Measurements from ENCODE around the gene PODN. TPM values are rescaled to one million over a fixed set of nuclear protein-coding genes. Genes with fewer than 3 reads are reported as not detected.

Gene PODN, protein sequence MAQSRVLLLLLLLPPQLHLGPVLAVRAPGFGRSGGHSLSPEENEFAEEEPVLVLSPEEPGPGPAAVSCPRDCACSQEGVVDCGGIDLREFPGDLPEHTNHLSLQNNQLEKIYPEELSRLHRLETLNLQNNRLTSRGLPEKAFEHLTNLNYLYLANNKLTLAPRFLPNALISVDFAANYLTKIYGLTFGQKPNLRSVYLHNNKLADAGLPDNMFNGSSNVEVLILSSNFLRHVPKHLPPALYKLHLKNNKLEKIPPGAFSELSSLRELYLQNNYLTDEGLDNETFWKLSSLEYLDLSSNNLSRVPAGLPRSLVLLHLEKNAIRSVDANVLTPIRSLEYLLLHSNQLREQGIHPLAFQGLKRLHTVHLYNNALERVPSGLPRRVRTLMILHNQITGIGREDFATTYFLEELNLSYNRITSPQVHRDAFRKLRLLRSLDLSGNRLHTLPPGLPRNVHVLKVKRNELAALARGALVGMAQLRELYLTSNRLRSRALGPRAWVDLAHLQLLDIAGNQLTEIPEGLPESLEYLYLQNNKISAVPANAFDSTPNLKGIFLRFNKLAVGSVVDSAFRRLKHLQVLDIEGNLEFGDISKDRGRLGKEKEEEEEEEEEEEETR
- not detected in 2 replicates for total RNA-seq (2014; rRNA removed; shearing (Covaris generic))

DNA sequence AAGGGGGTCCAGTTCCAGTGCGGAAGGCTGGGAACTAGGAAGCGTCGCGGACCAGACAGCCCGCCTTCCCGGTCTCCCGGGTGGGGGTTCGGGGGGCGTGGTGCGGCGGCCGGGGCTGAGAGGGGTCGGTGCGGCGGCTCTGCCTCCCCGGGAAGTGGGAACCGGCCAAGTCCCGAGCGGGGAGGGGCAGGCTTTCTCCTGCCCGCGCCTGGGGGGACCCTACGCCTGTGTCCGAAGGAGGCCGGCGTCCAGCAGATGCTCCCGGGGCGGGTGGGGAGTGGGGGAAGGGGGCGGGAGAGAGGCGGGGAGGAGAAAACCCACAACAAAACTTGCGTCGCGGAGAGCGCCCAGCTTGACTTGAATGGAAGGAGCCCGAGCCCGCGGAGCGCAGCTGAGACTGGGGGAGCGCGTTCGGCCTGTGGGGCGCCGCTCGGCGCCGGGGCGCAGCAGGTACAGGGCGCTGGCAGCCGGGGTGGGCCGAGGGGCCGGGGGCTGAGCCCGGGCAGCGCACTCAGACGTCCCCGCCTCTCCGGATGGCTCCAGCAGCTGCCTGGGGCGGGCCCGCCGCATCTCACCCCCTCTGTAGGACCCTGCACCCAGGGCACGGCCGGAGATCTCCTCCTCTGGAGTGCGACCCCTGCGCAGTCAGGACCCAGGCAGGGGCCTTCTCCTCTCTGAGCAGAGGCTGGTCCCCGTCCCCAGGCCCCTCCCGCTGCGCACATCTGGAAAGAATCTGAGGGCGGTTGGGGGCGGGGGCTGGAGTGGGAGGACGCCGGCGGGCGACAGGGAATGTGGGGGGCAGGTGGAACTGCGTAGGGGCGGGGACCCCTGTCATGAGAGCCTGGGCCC lies at the start of gene PODN:
TSS of gene PODN (plus strand) at position 355 of the 849 bp plus-strand sequence. CDS start 7,643 bp downstream, outside the sequence.
- in situ Hi-C loops (cut with HindIII; ENCODE audit: low sequenced_read_pairs): no loop called here
- DNase-seq (ENCODE audit: low spot score): no peak

DNA sequence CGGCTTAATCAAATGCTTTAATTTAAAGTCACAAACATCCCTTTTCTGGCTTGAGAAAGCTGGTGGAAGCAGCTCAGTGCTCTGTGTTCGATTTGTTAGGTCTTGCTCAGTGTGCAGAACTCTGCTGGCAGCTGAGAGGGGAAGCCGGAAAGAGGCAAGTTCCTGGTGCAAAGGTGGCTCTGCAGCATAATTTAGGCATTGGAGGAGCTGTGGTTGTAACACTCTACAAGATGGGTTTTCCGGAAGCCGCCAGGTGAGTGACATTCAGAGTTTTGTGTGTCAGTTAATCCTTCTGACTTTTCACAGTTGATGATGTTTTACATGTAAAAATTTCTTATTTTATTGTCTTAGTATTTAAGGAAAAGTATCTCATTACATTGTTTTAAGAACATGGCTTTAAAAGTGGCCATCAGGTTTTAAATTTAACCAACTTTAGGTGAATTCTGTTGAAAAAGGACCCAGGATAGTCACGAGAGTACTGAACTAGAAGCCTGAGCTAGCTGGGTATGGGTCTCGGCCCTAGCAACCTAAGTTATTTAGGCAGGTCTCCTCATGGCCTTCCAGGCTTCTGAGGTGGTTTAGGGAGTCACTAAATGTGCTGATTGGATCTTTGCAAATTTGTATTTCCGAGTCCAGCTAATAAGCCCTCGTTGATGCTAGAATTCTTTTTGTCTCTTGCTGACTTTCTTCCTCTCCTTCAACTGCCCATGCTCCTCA lies 47.1 kb upstream of the PODN start:
- peak; percentile 88 for DNase-seq (ENCODE audit: low spot score)
- in situ Hi-C loops (cut with HindIII; ENCODE audit: low sequenced_read_pairs): no loop called here

DNA sequence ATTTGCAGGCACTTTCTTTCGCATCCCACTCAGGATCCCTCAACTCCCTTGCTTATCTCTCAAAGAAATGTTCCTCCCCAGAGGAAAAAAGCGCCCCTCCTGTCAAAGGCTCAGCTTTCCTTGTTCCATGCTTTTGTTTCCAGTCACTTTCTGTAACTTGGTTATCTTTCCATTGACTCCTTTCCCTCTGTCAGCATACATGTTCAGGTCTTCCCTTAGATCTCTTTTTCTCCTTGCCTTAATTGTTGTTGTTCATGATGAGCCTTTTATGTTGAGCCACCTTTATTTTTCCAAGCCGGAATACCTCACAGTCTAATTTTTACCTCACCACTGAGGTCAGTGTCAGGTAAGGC lies 46.5 kb upstream of the PODN start:
- DNase-seq (ENCODE audit: low spot score): no peak
- in situ Hi-C loops (cut with HindIII; ENCODE audit: low sequenced_read_pairs): no loop called here

DNA sequence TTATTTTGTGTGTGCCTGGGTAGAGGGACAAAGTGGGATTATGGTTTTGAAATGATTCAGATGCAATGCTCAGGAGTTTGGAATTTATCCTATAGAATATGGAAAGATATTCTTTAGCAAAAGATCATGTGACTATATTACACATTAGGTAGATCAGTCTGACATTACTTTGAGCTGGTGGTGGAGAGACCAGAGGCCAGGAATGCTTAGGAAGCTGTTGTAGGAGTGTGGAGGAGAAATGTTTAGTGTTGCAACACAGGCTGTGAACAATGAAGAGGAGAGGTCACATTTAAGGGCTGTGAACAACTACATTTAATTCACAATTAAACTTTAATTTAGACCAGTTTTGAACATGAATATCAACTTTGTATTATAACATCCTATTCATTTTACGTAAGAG lies 45.3 kb upstream of the PODN start:
- DNase-seq (ENCODE audit: low spot score): no peak
- in situ Hi-C loops (cut with HindIII; ENCODE audit: low sequenced_read_pairs): no loop called here

DNA sequence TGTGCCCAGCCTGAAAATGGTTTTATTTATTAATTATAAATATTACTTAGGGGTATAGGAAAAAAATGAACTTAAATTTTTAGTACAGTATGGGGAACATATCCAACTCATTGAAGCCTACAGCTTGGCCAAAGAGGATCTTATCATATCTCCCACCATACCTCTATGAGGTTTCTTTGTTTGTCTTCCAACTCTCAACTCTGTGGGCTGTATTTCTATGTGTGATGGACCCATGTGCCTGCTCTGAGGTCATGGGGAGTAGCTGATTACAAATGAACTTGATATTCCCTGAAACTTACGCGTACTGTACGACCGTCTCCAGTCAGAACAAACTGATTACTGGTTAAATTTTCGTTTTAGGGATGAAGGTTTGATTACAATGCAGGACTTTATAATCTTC lies 41.4 kb upstream of the PODN start:
- in situ Hi-C loops (cut with HindIII; ENCODE audit: low sequenced_read_pairs): no loop called here
- DNase-seq (ENCODE audit: low spot score): no peak

DNA sequence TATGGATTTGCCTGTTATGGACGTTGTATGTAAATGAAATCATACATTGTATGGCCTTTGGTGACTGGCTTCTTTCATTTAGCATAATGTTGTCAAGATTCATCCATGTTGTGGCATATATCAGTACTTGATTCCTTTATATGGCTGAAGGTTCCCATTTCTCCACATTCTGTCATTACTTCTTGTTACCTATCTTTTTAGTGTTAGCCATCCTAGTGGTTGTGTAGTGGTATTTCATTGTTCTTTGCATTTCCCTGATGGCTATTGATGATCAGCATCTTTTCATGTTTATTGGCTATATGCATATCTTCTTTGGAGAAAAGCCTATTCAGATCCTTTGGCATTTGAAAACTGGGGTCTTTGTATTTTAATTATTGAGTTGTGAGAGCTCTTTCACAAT lies 39.8 kb upstream of the PODN start:
- in situ Hi-C loops (cut with HindIII; ENCODE audit: low sequenced_read_pairs): no loop called here
- no peak for DNase-seq (ENCODE audit: low spot score)

DNA sequence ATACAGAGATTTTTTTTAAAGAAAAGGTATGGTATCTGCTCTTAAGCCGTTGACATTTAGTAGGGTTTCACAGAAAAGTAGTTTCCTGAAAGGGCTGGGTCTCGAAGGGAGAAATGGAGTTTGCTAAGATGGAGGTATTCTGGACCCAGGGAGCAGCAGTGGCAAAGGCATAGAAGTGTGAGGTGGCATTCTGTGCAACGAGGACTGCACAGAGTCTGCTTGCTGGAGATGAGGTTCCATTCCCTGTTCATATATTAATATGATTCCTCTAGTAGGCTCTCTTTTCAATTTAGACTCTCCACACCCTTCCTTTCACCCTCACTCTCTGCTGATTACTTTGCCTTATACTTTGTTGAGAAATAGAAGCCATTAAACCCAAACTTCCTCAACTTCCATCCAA lies 38.5 kb upstream of the PODN start:
- in situ Hi-C loops (cut with HindIII; ENCODE audit: low sequenced_read_pairs): no loop called here
- DNase-seq (ENCODE audit: low spot score): no peak

DNA sequence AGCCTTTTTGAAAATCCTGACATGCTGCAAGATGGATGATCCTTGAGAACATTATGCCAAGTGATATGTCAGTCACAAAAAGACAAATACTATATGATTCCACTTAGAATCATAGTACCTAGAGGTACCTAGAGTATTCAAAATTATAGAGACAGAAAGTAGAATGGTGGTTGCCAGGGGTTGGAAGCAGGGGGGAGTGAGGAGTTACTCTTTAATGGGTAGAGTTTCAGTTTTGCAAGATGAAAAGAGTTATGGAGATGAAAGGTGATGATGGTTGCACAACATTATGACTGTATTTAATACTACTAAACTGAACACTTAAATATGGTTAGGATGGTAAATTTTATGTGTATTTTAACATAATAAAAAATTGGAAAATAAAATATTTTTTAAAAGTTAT lies 37.9 kb upstream of the PODN start:
- no peak for DNase-seq (ENCODE audit: low spot score)
- in situ Hi-C loops (cut with HindIII; ENCODE audit: low sequenced_read_pairs): no loop called here

DNA sequence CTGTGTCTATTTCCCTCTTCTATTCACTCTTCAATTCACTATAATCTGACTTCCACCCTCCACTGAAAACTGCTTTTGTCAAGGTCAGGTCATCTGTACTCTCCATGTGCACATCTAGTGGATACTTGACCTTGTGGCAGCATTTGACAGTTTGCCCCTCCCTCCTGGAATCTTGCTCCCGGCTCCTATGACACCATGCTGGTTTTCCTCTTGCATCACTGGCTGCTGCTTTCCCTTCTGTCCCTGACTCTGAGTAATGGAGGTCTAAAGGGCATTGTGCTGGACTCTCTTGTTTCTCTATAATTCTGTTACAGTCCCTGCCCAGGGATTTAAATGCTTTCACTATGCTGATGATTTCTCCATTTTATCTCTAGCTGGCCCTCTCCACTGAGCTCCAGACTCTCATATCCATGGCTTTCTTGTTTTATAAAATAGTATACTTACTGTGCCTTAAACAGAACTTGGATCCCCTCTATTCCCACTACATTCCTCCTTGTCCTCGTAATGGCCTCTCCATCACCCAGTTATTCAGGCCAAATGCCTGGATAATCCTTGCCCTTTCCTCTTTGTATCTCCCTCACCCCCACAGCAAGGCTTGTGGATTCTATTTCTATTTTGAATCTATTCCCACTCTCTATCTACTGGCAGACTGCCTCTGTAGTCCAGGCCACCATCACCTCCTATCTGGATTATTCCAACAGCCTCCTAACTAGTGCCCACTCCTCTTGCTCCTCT lies 36.8 kb upstream of the PODN start:
- in situ Hi-C loops (cut with HindIII; ENCODE audit: low sequenced_read_pairs): no loop called here
- DNase-seq (ENCODE audit: low spot score): peak; percentile 21

DNA sequence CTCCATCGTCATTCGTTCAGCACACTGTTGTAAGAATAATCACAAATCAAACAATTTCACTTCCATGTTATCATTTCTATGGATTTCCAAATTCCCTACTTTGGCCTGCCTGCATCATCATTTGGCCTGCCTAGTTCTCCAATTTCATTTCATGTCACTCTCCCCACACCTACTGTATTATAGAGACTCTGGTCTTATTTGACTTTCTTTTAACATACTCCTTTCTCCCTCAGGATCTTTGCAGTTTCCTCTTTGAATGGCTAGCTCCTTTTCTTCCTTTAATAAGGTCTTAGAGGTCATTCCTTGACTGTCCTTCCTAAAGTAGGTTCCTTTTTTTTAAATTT lies 36.3 kb upstream of the PODN start:
- DNase-seq (ENCODE audit: low spot score): no peak
- in situ Hi-C loops (cut with HindIII; ENCODE audit: low sequenced_read_pairs): no loop called here

DNA sequence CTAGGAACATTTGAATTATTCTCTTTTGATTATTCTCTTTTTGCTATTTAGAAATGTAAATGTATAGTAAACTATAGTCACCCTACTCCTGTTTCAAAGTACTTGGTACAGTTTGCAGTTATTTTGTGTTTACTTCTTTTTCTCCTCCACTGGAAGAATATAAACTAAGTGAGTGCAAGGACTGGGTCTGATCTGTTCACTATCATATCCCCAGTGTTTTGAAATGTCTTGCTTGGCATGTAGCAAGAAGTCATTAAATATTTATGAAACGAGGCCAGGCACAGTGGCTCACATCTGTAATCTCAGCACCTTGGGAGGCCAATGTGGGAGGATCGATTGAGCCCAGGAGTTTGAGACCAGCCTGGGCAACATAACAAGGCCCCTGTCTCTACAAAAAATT lies 35.8 kb upstream of the PODN start:
- no peak for DNase-seq (ENCODE audit: low spot score)
- in situ Hi-C loops (cut with HindIII; ENCODE audit: low sequenced_read_pairs): no loop called here

DNA sequence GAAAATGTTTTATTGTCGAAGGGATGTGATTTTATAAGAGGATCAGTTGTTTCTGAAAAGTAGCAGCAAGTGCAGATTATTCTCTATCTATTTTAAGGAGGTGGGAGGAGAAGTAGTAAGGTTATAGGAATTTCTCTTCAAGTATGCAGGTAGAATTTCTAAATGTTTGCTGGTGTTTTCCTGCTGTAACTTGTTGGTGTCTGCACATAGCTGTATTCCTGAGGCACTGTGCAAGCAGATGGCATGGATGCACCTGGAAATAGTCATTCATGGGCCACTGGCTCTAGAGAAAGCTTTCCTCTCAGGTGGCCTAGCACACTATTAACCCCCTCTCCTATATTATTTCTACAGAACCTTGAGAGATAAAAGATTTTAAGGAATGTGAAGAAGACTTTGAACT lies 30.3 kb upstream of the PODN start:
- no peak for DNase-seq (ENCODE audit: low spot score)
- in situ Hi-C loops (cut with HindIII; ENCODE audit: low sequenced_read_pairs): no loop called here

DNA sequence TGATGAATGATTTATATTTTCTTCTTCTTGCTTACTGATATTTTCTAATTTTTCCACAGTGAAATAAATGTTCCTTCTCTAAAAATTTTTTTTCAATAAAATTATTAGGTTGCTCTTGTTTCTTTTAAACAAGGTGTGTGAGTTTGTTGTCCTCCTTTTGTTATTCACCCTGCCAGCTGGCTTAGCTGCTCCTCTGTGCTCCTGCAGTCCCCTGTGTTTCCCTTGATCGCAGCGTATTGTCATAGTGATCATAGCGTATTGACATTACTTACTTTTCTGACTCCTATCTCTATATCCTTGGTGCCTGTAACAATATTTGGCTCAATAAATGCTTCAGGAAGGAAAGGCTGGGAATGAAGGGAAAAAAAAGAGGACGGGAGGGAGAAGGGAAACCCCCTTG lies 24.9 kb upstream of the PODN start:
- DNase-seq (ENCODE audit: low spot score): no peak
- in situ Hi-C loops (cut with HindIII; ENCODE audit: low sequenced_read_pairs): no loop called here

DNA sequence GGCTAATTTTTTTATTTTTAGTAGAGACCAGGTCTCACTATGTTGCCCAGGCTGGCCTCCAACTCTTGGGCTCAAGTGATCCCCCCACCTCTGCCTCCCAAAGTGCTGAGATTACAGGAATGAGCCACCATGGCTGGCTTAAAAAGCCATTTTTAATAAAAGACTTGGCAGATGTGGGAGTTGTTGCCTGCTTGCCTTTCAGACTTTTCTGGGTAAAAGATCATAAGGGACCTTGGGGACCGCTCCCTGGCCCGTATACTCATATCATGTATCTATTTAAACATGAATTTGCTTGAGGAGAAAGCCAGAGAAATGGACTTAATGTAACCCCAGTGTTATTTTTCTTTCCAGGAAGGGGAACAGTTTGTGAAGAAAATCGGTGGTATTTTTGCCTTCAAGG lies 23.4 kb upstream of the PODN start:
- DNase-seq (ENCODE audit: low spot score): no peak

DNA sequence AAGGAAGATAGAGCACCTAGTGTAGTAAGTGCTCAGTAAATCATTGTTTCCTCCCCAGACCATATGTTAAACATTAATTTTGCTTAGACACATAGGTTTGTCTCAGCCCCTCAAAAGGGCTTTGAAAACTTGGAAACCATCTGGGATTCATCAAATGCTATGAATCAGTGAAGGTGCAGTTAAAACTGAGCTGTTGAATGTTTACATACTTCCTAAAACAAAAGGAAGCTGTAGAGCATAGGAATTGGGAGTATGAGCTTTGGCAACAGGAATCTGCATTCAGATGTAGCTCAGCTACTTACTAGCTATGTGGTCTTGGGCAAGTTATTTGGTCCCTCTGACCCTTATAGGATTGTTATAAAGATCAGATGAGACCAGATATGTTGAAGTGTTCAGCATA lies 18.7 kb upstream of the PODN start:
- in situ Hi-C loops (cut with HindIII; ENCODE audit: low sequenced_read_pairs): no loop called here
- DNase-seq (ENCODE audit: low spot score): no peak

More for the DNA sequence above, 23.4 kb upstream of the PODN start:
- in situ Hi-C loops (cut with HindIII; ENCODE audit: low sequenced_read_pairs): no loop called here

DNA sequence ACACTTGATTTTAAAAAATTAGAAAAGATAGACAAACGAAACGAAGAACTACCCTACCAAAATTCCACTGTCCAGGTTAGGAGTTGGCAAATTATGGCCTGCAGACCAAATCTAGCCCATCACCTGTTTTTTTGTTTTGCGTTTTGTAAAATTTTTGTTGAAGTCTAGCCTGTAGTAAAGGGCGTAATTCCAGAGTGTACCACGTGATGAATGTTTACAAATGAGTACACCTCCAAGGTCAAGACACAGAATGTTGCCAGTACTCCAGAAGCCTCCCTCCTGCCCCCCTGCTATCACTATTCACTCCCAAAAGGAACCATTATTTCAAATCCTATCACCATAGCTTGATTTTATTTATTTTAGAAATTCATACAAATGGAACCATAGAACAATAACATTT lies 17.1 kb upstream of the PODN start:
- DNase-seq (ENCODE audit: low spot score): no peak
- in situ Hi-C loops (cut with HindIII; ENCODE audit: low sequenced_read_pairs): no loop called here

DNA sequence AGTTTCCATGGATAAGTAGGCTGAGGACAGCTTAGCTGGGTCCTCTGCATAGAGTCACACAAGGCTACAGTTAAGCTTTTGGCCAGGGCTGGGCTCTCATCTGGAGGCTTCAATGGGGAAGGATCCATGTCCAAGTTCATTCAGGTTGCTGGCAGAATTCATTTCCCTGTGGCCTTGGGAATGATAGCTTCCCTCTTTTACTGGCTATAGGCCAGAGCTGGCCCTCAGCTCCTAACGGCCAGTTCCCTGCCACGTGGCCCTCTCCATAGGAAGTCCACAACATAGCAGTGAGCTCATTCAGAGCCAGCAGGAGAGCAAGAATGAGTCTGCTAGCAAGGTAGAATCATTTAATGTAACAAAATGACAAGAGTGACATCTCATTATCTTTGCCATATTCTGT lies 15.1 kb upstream of the PODN start:
- in situ Hi-C loops (cut with HindIII; ENCODE audit: low sequenced_read_pairs): no loop called here
- DNase-seq (ENCODE audit: low spot score): peak; percentile 97

DNA sequence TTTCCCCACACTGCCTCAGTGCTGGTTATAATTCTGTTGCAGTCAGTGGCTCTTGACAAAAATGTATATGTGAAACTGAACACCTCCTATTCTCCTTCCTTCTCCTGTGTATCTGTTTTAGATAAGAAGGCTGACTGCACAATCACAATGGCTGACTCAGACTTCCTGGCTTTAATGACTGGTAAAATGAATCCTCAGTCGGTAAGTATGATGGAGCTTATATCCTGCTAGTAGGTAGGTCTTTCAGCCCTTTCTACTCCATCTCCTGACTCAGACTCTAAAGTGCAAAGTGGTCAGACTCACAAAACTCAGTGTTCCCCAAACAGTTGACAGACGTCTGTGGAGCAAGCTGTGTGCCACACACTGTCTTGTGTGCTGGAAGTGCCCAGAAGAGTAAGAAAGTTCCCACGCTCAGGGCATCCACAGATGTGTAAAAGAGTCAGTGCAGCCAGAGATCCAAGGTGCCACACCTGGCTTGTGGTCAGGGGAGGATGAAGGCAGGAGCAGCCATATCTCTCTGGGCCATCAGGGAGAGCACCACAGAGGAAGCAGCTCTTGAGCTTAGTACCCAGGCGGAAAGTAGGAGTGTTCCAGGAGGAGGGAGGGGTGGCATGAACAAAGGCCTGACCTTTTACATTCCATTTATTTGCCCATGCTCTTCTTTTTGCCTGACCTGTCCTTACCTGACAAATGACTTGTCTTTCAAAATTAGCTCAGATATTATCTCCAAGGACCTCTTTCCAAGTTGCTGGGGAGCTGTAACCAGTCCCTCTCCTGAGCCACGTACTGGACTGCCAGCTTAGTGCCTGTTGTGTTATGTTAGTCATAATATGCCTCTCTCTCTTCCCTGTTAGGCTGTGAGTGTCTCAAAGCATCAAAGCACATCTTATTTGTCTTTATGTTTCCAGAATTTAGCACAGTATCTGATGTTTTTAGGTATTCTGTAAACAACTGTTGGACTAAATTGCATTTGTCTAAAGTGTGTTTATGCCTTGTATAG lies 14.0 kb upstream of the PODN start:
- in situ Hi-C loops (cut with HindIII; ENCODE audit: low sequenced_read_pairs): no loop called here
- no peak for DNase-seq (ENCODE audit: low spot score)

Data from G401 (cell line).